PC-3 (cell line): ENCODE data around the gene ENO4. TPM values are rescaled to one million over a fixed set of nuclear protein-coding genes. Genes with fewer than 3 reads are reported as not detected.

Experiments used
- ATAC-seq: fragments of 200-7000 bp; cut with Tn5 transposase; 2 replicates; pipeline ENCODE4 v1.9.1; 2020; ENCODE audit warnings: mild to moderate bottlenecking, moderate library complexity
- BruUV-seq: library from RNA; stranded (reverse); fragments of 400-500 nt; replicated peaks from 2 replicates; lab custom pipeline; 2021; lab: Mats Ljungman, UMichigan
- CTCF ChIA-PET: fragments of 300-600 bp; sonication (Branson Sonifier 250); formaldehyde crosslinking; loops from one replicate; lab custom pipeline; 2022; ENCODE audit warnings: antibody characterized with exemption; lab: Charles Lee
- POLR2A ChIA-PET: fragments of 300-600 bp; sonication (Branson Sonifier 250); formaldehyde crosslinking; loops from one replicate; lab custom pipeline; 2022; ENCODE audit warnings: antibody characterized with exemption; ENCODE audit not compliant: unreplicated experiment; lab: Charles Lee
- DNase-seq: peaks from one replicate; pipeline ENCODE4 v3.0.0-alpha.2; 2015
- H2AFZ ChIP-seq: fragments of 300-600 bp; sonication (generic); 2 replicates; pipeline ENCODE4 v1.6.0; 2016; ENCODE audit warnings: antibody characterized with exemption, low read length
- H3F3A ChIP-seq: fragments of 300-600 bp; sonication (generic); one replicate; pipeline ENCODE4 v1.6.0; 2017; ENCODE audit warnings: antibody characterized with exemption, low read length, control low read depth, mild to moderate bottlenecking; ENCODE audit not compliant: unreplicated experiment
- H3K27ac ChIP-seq: fragments of 300-600 bp; sonication (generic); 2 replicates; pipeline ENCODE4 v1.5.1; 2016; ENCODE audit warnings: mild to moderate bottlenecking, low read length
- H3K27me3 ChIP-seq: fragments of 300-600 bp; sonication (generic); 2 replicates; pipeline ENCODE4 v1.6.1; 2016; ENCODE audit warnings: low read length, mixed read lengths
- H3K36me3 ChIP-seq: fragments of 300-600 bp; sonication (generic); 2 replicates; pipeline ENCODE4 v1.6.1; 2016; ENCODE audit warnings: low read depth, mixed run types, low read length, mixed read lengths
- H3K4me1 ChIP-seq: fragments of 300-600 bp; sonication (generic); 2 replicates; pipeline ENCODE4 v1.5.1; 2016; ENCODE audit warnings: low read length; ENCODE audit not compliant: insufficient read depth
- H3K4me2 ChIP-seq: fragments of 300-600 bp; sonication (generic); 2 replicates; pipeline ENCODE4 v1.6.0; 2016; ENCODE audit warnings: low read length
- H3K4me3 ChIP-seq: fragments of 300-600 bp; sonication (generic); 2 replicates; pipeline ENCODE4 v1.5.1; 2016; ENCODE audit warnings: mild to moderate bottlenecking, low read length, mixed read lengths
- H3K79me2 ChIP-seq: fragments of 300-600 bp; sonication (generic); 2 replicates; pipeline ENCODE4 v1.6.1; 2017; ENCODE audit warnings: low read length, mixed read lengths
- H3K9ac ChIP-seq: fragments of 300-600 bp; sonication (generic); 2 replicates; pipeline ENCODE4 v1.6.0; 2016; ENCODE audit warnings: mild to moderate bottlenecking, low read length
- H3K9me2 ChIP-seq: fragments of 300-600 bp; sonication (generic); replicated peaks from 2 replicates; pipeline ENCODE4 v1.6.1; 2016; ENCODE audit warnings: mixed run types, low read length, mixed read lengths
- H3K9me3 ChIP-seq: fragments of 300-600 bp; sonication (generic); 2 replicates; pipeline ENCODE4 v1.6.1; 2016; ENCODE audit warnings: low read length, mixed read lengths
- H4K20me1 ChIP-seq: fragments of 300-600 bp; sonication (generic); 2 replicates; pipeline ENCODE4 v1.6.1; 2016; ENCODE audit warnings: low read length, mixed read lengths
- CTCF ChIP-seq: fragments of 300-600 bp; sonication (generic); conservative IDR thresholded peaks from 2 replicates; pipeline ENCODE4 v1.5.1; 2017; ENCODE audit warnings: antibody characterized with exemption, low read depth, mild to moderate bottlenecking, low read length
- EZH2 ChIP-seq: fragments of 300-600 bp; sonication (generic); IDR thresholded peaks from one replicate; pipeline ENCODE4 v1.6.1; 2017; ENCODE audit warnings: antibody characterized with exemption, mild to moderate bottlenecking, low read length; ENCODE audit not compliant: unreplicated experiment
- EZH2phosphoT487 ChIP-seq: fragments of 300-600 bp; sonication (generic); IDR thresholded peaks from 2 replicates; pipeline ENCODE4 v1.6.1; 2018; ENCODE audit warnings: mild to moderate bottlenecking, antibody characterized with exemption, low read length, borderline replicate concordance
- intact Hi-C: fragments of 100-400 bp; cut with micrococcal nuclease; formaldehyde crosslinking; loops from 2 replicates; pipeline ENCODE4 v1.9.0; 2023
- total RNA-seq: library from RNA; depleted of rRNA; stranded (reverse); fragments of >200 nt; gene quantifications from 2 replicates; pipeline ENCODE4 v1.2.3, GENCODE V29; 2014

The ENO4 gene
- total RNA-seq, 1 experiment from 2014 or later = not detected

- Histone ChIP-seq H3K4me3 (no peak overlapping the region), H4K20me1 (no peaks in the 10 kb centered on the region), H3K4me1 (no peaks in the 10 kb centered on the region), H3K4me2 (no peak overlapping the region), H3K27ac (no peak overlapping the region), H3K9me2 (no peaks in the 10 kb centered on the region), H3K9me3 (no peaks in the 10 kb centered on the region), H3K36me3 (no peaks in the 10 kb centered on the region), H3F3A (no peaks in the 10 kb centered on the region), H3K27me3 (no peaks in the 10 kb centered on the region), H2AFZ (no peak overlapping the region), H3K9ac (no peak overlapping the region), H3K79me2 (no peaks in the 10 kb centered on the region)
- CTCF ChIA-PET = no interaction called here
- TF ChIP-seq CTCF (no peak), EZH2 (no peak), EZH2phosphoT487 (no peak)
- DNase-seq (no peak), ATAC-seq (no peak)
- no TSS peak for BruUV-seq
- POLR2A ChIA-PET = no interaction called here
- intact Hi-C loops = no loop called here
Observed at GRCh38 chr10:116868722-116869121, 19.4 kb downstream of the ENO4 start.

- intact Hi-C loops = no loop called here
- no TSS peak for BruUV-seq
- CTCF ChIA-PET = no interaction called here
Observed at GRCh38 chr10:116870949-116871348, 21.6 kb downstream of the ENO4 start.

More at GRCh38 chr10:116870949-116871348, 21.6 kb downstream of the ENO4 start:
- H3K79me2 ChIP-seq = no peaks in the 10 kb centered on the region
- H3K4me3 ChIP-seq = no peak overlapping the region
- DNase-seq (no peak), ATAC-seq (no peak)
- H3K4me1 ChIP-seq = no peaks in the 10 kb centered on the region
- no peak overlapping the region for H3K27ac ChIP-seq
- H3K27me3 ChIP-seq = no peaks in the 10 kb centered on the region
- no peaks in the 10 kb centered on the region for H3F3A ChIP-seq
- no peaks in the 10 kb centered on the region for H4K20me1 ChIP-seq
- H3K9ac ChIP-seq = no peak overlapping the region
- no peak overlapping the region for H3K4me2 ChIP-seq
- POLR2A ChIA-PET = no interaction called here
- no peaks in the 10 kb centered on the region for H3K9me2 ChIP-seq
- H2AFZ ChIP-seq = no peak overlapping the region
- no peaks in the 10 kb centered on the region for H3K36me3 ChIP-seq
- no peak for TF ChIP-seq EZH2phosphoT487
- no peak for TF ChIP-seq EZH2
- TF ChIP-seq CTCF = no peak
- H3K9me3 ChIP-seq = no peaks in the 10 kb centered on the region
